Activated naive CD8-positive, alpha-beta T cell (primary cell): ENCODE data around the gene H2AZ1.

Source experiments
- H3K27ac Mint-ChIP-seq: one replicate; pipeline ENCODE4 v1.8.0; 2021; ENCODE audit warnings: mixed read lengths
- H3K27me3 Mint-ChIP-seq: one replicate; pipeline ENCODE4 v1.8.0; 2021; ENCODE audit warnings: mixed read lengths
- H3K36me3 Mint-ChIP-seq: one replicate; pipeline ENCODE4 v1.8.0; 2021; ENCODE audit warnings: mixed read lengths
- H3K4me1 Mint-ChIP-seq: one replicate; pipeline ENCODE4 v1.8.0; 2021; ENCODE audit warnings: low read depth, mixed read lengths
- H3K4me3 Mint-ChIP-seq: one replicate; pipeline ENCODE4 v1.8.0; 2021; ENCODE audit warnings: mild to moderate bottlenecking, mixed read lengths
- H3K9me3 Mint-ChIP-seq: one replicate; pipeline ENCODE4 v1.8.0; 2021; ENCODE audit warnings: low read depth, mixed read lengths

The H2AZ1 gene

DNA sequence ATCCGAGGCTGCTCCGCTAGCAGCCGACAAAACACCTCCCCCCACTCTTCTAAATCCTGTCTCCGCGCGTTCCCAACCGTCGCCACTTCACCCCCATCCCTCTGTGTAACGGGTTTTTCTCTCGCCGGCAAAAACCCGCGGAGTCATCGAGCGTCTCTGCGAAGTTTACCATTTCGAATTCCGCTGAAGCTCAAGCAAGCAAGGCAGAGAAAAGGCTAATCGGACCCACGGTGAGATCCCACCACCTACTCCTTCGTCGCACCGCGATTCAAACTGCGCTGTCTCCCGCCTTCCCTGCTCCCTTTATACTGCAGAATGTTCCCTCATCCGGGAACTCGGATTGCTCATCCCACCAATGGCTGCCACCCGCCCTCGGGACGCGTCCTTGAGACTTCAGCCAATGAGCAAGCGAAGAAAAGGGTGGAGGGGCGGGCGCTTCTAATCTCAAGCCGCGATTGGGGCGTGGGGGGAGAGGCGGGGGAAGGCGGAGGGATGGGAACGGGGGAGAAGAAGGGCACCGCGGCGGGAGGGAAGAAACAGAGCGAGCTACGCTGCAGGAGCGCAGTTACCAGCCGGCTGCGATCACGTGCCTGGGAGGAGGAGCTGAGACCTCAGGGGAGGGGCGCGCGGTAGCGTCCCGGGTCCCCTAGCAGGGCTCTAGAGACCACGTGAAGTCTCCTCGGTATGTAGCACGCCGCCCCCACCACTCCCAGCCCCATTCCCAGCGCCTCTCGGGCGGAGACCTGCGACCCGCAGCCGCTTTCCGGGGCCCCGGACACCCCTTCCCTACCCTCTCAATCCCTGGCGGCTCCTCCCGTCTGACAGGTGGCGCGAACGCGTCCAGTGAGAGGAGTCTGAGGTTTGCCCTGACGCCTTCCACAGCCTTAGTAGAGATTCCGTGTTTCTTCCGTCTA lies at the start of gene H2AZ1:
Gene H2AZ1 (minus strand): TSS at position 277 of the 914 bp plus-strand sequence. CDS start 105 bp downstream, at position 172.
- H3K36me3 Mint-ChIP-seq = peaks cover 2% of the 10 kb centered on the region
- H3K4me3 Mint-ChIP-seq = no peak within 1 kb of the TSS
- no peak within 1 kb of the TSS for H3K27ac Mint-ChIP-seq
- H3K27me3 Mint-ChIP-seq = no peaks in the 10 kb centered on the region
- peaks cover 27% of the 10 kb centered on the region for H3K4me1 Mint-ChIP-seq
- no peaks in the 10 kb centered on the region for H3K9me3 Mint-ChIP-seq

DNA sequence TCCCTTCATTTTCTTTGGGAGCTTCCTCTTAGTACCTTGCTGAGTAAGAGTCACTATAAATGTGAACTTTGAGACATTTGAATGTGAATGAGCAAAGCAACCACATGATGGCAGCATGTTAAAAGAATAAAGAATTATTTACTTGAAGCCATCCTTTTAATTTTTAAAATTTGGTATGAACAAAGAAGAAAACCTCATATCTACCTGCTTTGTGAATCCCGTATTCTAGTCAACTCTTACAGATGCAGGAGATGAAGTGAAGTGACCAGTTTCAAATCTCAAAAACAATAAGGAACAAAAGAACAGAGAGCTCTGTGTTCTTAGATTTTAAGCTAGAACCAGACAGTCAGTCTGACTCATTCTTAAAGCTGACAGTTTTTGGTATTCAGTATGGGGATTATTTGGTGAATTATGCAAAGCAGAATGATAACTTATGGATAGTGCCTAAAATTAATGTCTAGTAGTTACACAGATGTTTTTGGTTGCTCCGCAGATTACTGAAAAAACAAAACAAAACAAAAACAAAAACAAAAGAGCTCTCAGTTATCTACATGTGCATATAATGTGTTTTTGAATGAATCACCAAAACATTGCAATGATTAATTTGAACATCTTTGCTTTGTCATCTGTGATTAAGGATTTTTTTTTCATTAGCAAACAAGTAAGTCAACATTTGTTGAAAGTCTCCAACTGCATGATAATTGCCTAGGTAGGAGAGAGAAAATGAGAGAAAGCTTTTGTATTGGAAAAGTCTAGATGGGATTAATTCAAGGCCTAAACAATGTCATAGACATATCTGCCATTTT lies 48.2 kb upstream of the H2AZ1 start:
- Mint-ChIP-seq H3K27me3 (peaks cover 3% of the 10 kb centered on the region), H3K36me3 (no peaks in the 10 kb centered on the region), H3K27ac (no peak overlapping the region), H3K4me1 (no peaks in the 10 kb centered on the region), H3K4me3 (no peak overlapping the region), H3K9me3 (no peaks in the 10 kb centered on the region)

DNA sequence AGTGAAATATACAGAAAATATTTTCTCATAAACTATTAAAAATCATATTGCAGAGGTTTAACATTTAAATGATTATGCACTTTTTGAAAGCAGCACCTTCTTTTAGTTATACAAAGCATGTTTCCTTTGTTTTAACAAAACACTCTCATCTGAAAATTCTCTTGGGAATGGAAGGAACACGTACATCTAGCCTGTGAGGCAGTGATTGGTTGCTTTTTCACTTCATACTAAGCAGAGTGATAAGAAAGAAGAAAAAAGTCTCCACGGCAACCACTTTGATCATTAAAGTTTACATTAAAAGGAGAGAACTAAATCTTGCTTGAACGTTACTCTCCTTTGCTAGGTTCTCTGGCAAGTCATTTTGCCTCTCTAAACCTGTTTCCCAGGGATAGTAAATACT lies 41.7 kb upstream of the H2AZ1 start:
- H3K27me3 Mint-ChIP-seq = peaks cover 5% of the 10 kb centered on the region
- H3K4me3 Mint-ChIP-seq = no peak overlapping the region
- no peaks in the 10 kb centered on the region for H3K9me3 Mint-ChIP-seq
- no peak overlapping the region for H3K27ac Mint-ChIP-seq
- H3K36me3 Mint-ChIP-seq = no peaks in the 10 kb centered on the region
- no peaks in the 10 kb centered on the region for H3K4me1 Mint-ChIP-seq

- peaks cover 4% of the 10 kb centered on the region for H3K27me3 Mint-ChIP-seq
- H3K4me1 Mint-ChIP-seq = no peaks in the 10 kb centered on the region
- no peaks in the 10 kb centered on the region for H3K36me3 Mint-ChIP-seq
- H3K9me3 Mint-ChIP-seq = no peaks in the 10 kb centered on the region
- H3K27ac Mint-ChIP-seq = no peak overlapping the region
- H3K4me3 Mint-ChIP-seq = no peak overlapping the region
Observed at GRCh38 chr4:99987681-99988080, 37.6 kb upstream of the H2AZ1 start.

DNA sequence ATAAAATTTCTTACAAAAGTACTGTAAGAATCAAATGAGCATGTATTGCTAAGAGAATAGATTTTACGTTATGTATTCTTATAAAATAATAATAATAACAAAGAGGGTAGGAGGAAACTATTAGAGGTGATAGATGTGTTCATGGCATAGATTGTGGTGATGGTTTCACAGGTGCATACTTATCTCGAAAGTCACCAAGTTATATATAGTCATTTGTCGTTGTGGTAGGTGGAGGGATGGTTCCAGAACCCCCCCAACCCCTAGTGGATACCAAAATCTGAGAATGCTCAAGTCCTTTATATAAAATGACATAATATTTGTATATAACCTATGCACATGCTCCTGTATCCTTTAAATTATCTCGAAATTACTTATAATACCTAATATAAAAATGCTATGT lies 36.7 kb upstream of the H2AZ1 start:
- no peak overlapping the region for H3K4me3 Mint-ChIP-seq
- H3K4me1 Mint-ChIP-seq = no peaks in the 10 kb centered on the region
- H3K36me3 Mint-ChIP-seq = no peaks in the 10 kb centered on the region
- peaks cover 4% of the 10 kb centered on the region for H3K27me3 Mint-ChIP-seq
- no peak overlapping the region for H3K27ac Mint-ChIP-seq
- H3K9me3 Mint-ChIP-seq = no peaks in the 10 kb centered on the region

GRCh38 chr4:99983289-99983943 lies 33.3 kb upstream of the H2AZ1 start:
- peaks cover 2% of the 10 kb centered on the region for H3K27me3 Mint-ChIP-seq
- H3K9me3 Mint-ChIP-seq = peaks cover 6% of the 10 kb centered on the region
- peaks cover 2% of the 10 kb centered on the region for H3K36me3 Mint-ChIP-seq
- no peak overlapping the region for H3K4me3 Mint-ChIP-seq
- H3K4me1 Mint-ChIP-seq = no peaks in the 10 kb centered on the region
- no peak overlapping the region for H3K27ac Mint-ChIP-seq

GRCh38 chr4:99979872-99980271 lies 29.8 kb upstream of the H2AZ1 start:
- Mint-ChIP-seq H3K4me3 (no peak overlapping the region), H3K9me3 (peaks cover 20% of the 10 kb centered on the region), H3K36me3 (peaks cover 10% of the 10 kb centered on the region), H3K4me1 (no peaks in the 10 kb centered on the region), H3K27me3 (peaks cover 2% of the 10 kb centered on the region), H3K27ac (no peak overlapping the region)

GRCh38 chr4:99971453-99972111 lies 21.5 kb upstream of the H2AZ1 start:
- Mint-ChIP-seq H3K36me3 (peaks cover 15% of the 10 kb centered on the region), H3K27ac (no peak overlapping the region), H3K4me1 (peaks cover 2% of the 10 kb centered on the region), H3K27me3 (no peaks in the 10 kb centered on the region), H3K4me3 (no peak overlapping the region), H3K9me3 (peaks cover 24% of the 10 kb centered on the region)

DNA sequence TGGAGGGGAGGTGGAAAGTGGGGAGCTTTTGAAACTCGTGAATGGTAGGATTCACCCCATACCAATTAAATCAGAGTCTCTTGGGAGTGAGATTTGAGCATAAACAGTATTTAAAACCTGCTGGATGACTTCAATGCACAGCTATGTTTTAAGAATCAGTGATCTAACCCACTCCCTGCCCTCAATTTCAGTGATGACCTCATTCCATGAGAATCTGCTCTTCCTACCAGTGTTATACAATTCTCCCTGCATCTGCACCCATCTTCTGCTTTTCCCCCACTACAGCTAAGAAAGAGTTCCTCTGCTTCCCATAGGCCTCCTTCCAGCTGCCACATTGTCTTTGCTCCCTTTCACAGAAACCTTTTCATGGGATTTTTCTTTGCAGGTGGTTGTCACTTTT lies 18.3 kb upstream of the H2AZ1 start:
- no peak overlapping the region for H3K4me3 Mint-ChIP-seq
- H3K4me1 Mint-ChIP-seq = peaks cover 22% of the 10 kb centered on the region
- H3K27ac Mint-ChIP-seq = no peak overlapping the region
- H3K36me3 Mint-ChIP-seq = no peaks in the 10 kb centered on the region
- no peaks in the 10 kb centered on the region for H3K27me3 Mint-ChIP-seq
- H3K9me3 Mint-ChIP-seq = no peaks in the 10 kb centered on the region

- Mint-ChIP-seq H3K4me1 (peaks cover 22% of the 10 kb centered on the region), H3K27ac (no peak overlapping the region), H3K36me3 (peaks cover 2% of the 10 kb centered on the region), H3K9me3 (no peaks in the 10 kb centered on the region), H3K27me3 (no peaks in the 10 kb centered on the region), H3K4me3 (no peak overlapping the region)
Observed at GRCh38 chr4:99966692-99967091, 16.6 kb upstream of the H2AZ1 start.

DNA sequence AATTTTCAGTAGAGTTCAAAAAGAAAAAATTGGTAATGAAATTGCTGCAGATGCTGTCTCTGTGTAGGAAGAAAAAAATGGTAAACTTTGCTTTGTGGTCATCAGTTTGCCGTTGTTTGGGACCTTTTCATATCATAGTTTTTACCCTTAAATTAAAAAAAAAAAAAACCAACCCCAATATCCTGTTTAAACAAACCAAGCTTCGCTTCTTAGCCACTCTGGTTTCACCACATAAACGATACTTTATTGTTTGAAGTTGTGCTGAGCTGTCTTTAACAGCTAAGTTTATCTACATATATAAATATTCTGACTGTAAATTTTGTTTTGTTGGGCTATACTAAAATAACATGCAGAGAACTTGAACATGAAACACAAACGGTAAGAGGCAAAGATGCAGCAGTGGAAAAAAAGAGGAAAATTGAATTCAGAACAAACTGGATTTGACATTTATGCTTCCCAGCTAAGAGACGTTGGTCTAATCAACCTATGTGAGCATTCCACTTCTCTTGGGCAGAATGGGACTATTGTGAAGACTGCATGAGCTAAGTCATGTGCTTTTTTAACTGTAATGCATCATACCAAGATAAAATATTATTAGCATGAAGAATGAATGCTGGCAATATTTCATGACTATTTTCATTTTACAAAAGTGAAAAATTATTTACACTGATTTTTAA lies 15.7 kb upstream of the H2AZ1 start:
- Mint-ChIP-seq H3K27ac (no peak overlapping the region), H3K4me1 (peaks cover 22% of the 10 kb centered on the region), H3K36me3 (peaks cover 2% of the 10 kb centered on the region)

GRCh38 chr4:99965173-99965572 lies 15.1 kb upstream of the H2AZ1 start:
- peak overlapping the region; percentile 18 for H3K4me3 Mint-ChIP-seq
- H3K27ac Mint-ChIP-seq = no peak overlapping the region
- H3K27me3 Mint-ChIP-seq = no peaks in the 10 kb centered on the region
- peaks cover 22% of the 10 kb centered on the region for H3K4me1 Mint-ChIP-seq
- H3K9me3 Mint-ChIP-seq = no peaks in the 10 kb centered on the region
- peaks cover 2% of the 10 kb centered on the region for H3K36me3 Mint-ChIP-seq

More for the DNA sequence above, 15.7 kb upstream of the H2AZ1 start:
- Mint-ChIP-seq H3K4me3 (no peak overlapping the region), H3K27me3 (no peaks in the 10 kb centered on the region), H3K9me3 (no peaks in the 10 kb centered on the region)

DNA sequence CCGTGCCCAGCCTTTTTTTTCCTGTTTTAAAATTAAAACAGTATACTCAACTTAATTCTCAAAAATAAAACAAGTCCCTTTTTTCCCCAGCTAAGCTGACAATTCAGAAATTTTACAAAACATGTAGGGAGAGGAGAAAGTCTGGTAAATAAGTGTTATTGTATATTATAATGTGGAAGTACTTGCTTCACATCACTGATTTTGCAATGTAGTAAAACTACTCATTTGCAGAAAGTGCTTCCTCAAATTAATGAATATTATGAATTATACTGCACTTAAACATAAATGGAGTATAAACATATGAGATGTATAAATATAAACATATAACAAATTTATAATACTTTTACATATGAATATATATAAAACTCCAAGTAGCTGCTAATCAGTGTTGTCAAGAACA lies 11.6 kb upstream of the H2AZ1 start:
- H3K9me3 Mint-ChIP-seq = peaks cover 5% of the 10 kb centered on the region
- H3K27ac Mint-ChIP-seq = no peak overlapping the region
- H3K36me3 Mint-ChIP-seq = peaks cover 10% of the 10 kb centered on the region
- no peak overlapping the region for H3K4me3 Mint-ChIP-seq
- H3K27me3 Mint-ChIP-seq = no peaks in the 10 kb centered on the region
- H3K4me1 Mint-ChIP-seq = peaks cover 22% of the 10 kb centered on the region

DNA sequence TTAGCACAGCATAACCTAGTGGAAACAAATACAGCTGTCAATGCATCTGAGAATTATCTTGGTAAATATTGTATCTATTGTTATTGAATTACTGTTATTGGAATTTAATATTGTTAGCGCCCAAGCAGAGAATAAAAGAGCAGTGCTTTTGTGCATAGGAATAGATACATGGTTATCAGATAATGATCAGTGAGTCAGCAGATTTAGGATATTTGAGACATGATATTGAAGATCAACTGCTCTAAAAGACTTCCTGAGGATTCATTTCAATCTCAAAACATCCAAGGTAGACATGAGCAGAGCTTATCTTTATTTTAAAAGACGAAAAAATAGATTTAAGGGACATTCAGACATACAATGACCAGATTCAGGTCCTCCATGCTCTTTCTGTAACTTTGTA lies 10.6 kb upstream of the H2AZ1 start:
- H3K4me3 Mint-ChIP-seq = no peak overlapping the region
- peaks cover 10% of the 10 kb centered on the region for H3K36me3 Mint-ChIP-seq
- H3K4me1 Mint-ChIP-seq = peaks cover 13% of the 10 kb centered on the region
- no peak overlapping the region for H3K27ac Mint-ChIP-seq
- H3K27me3 Mint-ChIP-seq = no peaks in the 10 kb centered on the region
- H3K9me3 Mint-ChIP-seq = peaks cover 5% of the 10 kb centered on the region
